ENCODE data around the gene SDK1. TPM values are rescaled to one million over a fixed set of nuclear protein-coding genes. Genes with fewer than 3 reads are reported as not detected.

SDK1 gene
- total and polyA plus RNA-seq, 2 of the 8 experiments (the other 6 are each of a cell fraction or from before 2014, with no cell fraction given) = 3.3 to 7.2 TPM

DNA sequence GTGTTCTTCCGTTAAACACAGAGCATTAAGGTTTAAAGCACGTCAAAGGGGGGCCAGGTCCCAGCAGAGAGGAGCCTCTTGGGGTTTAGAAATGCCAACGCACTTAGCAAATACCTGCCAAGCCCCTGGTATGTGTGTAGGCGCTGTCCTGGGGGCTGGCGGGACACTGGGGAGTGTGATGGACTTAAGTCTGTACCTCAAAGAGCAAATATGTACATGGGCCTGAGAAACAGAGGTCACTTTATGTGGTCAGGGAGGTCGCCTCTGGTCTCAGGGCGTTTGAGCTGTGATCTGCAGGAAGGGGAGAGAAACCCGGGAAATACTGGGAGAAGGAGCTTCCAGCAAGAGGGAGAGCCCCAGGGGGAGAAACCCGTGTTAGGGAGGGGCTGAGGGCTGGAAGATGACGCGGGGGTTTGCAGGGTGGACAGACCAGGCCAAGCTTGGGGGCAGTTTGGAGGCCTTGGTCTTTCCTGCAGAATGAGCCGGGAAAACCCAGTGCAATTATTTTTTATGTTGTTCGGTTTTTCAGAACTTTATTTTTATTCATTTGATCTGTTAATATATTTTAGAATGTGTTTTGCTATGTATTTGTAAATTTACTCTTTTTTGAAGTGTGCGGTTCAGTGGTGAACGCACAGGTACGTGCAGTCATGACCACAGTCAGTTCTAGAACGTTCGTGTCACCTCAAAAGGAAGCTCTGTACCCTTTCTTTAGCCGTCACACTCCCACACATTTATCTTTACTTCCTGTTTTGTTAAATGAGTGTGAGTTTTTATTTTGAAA is 939.7 kb downstream of the SDK1 start:
- H2AK5ac ChIP-seq (ENCODE audit: low read depth, low read length) = no peak overlapping the region
- no peak overlapping the region; the same call in 1 of the 2 replicates for H2BK15ac ChIP-seq (ENCODE audit: low read length)
- no peaks in the 10 kb centered on the region for H4K20me1 ChIP-seq (replicated peaks in 1 of 2; ENCODE audit: control insufficient read depth in 1 of 2, insufficient read depth in 2 of 2, low read length in 2 of 2)
- ChIA-PET CTCF (ENCODE audit: partially characterized antibody) (interaction anchor here (1.1 to 3.7 kb wide), 7 partner anchors 14 to 288 kb away, joined by 3 to 26 read pairs (median 4); no protein-coding TSS in a partner anchor), POLR2A (ENCODE audit: partially characterized antibody) (interaction anchor here (1.0 kb wide), 1 partner anchor 14 kb away, joined by 3 read pairs; no protein-coding TSS in a partner anchor)
- peaks cover 3% of the 10 kb centered on the region; the same call in 1 of the 2 replicates for H3K23me2 ChIP-seq (ENCODE audit: low read depth, low read length)
- no peak overlapping the region; the same call in 1 of the 2 replicates for H3K18ac ChIP-seq (ENCODE audit: extremely low read depth, low read length)
- no peak overlapping the region for H2BK20ac ChIP-seq (ENCODE audit: low read length)
- no peak for DNase-seq (ENCODE audit: low read depth in 1 of 2, low spot score in 2 of 2)
- no peak for FAIRE-seq
- 74% methylated on average over 19 of the region's 19 CpGs; no CpG with 5 or more reads in 1 of the 2 experiments for WGBS, 2 experiments (ENCODE audit: extremely low coverage in 1 of 2, insufficient coverage in 1 of 2, insufficient read length in 1 of 2, insufficient replicate concordance in 2 of 2, low coverage in 1 of 2, low lambda C conversion rate in 2 of 2, missing lambda C conversion rate in 1 of 2)
- H2AFZ ChIP-seq (ENCODE audit: low read length) = no peak overlapping the region
- no peak overlapping the region for H4K5ac ChIP-seq (ENCODE audit: insufficient read length, low read depth, low read length)
- H2BK5ac ChIP-seq (ENCODE audit: low read depth, low read length) = no peak overlapping the region
- H3K27ac ChIP-seq (ENCODE audit: low read depth, low read length) = no peak overlapping the region
- no peaks in the 10 kb centered on the region; a peak in 1 of 4 replicates for H3K9me3 ChIP-seq (ENCODE audit: insufficient read depth in 2 of 2, low read depth in 1 of 2, low read length in 1 of 2)
- H2BK12ac ChIP-seq (ENCODE audit: low read depth, low read length) = no peak overlapping the region; the same call in 1 of the 2 replicates
- H3K27me3 ChIP-seq (replicated peaks in 1 of 4; ENCODE audit: control insufficient read depth in 3 of 4, extremely low read depth in 1 of 4, insufficient read depth in 3 of 4, low read length in 3 of 4) = no peaks in the 10 kb centered on the region
- no peak overlapping the region for H3K14ac ChIP-seq (ENCODE audit: insufficient read length)
- no peak overlapping the region for H4K8ac ChIP-seq (ENCODE audit: extremely low read depth, insufficient read depth, low read length)
- H3K79me1 ChIP-seq (ENCODE audit: low read depth, low read length) = no peaks in the 10 kb centered on the region
- H4K91ac ChIP-seq (replicated peaks; ENCODE audit: insufficient read length, low read length) = no peak overlapping the region
- no peak overlapping the region for H2BK120ac ChIP-seq (replicated peaks; ENCODE audit: low read depth, low read length)
- no peak overlapping the region for H3K23ac ChIP-seq (ENCODE audit: insufficient read length)
- no peak overlapping the region for H3K9ac ChIP-seq (replicated peaks in 1 of 4; ENCODE audit: extremely low read depth in 1 of 4, low read depth in 3 of 4, low read length in 3 of 4)
- 0 out of 8 replicates have a peak overlapping the region, but pooled peaks of 1 of the 4 experiments have one; percentile 7 for H3K4me3 ChIP-seq (ENCODE audit: extremely low read depth in 1 of 4, insufficient read depth in 2 of 4, low read depth in 3 of 4, low read length in 4 of 4)
- TF ChIP-seq, protein P1, sequence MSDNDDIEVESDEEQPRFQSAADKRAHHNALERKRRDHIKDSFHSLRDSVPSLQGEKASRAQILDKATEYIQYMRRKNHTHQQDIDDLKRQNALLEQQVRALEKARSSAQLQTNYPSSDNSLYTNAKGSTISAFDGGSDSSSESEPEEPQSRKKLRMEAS (IDR thresholded peaks at IDR 0.05) = no peak
- 0 out of 2 replicates have a peak, but pooled peaks have one; percentile 3 for TF ChIP-seq TEAD4 (IDR thresholded peaks at IDR 0.05; ENCODE audit: low read depth, low read length)
- no peak for TF ChIP-seq SRF (IDR thresholded peaks at IDR 0.05; ENCODE audit: low read depth, low read length)
- TF ChIP-seq SP1 (IDR thresholded peaks at IDR 0.05; ENCODE audit: low read depth, low read length) = no peak
- TF ChIP-seq CBX5 (IDR thresholded peaks at IDR 0.05; ENCODE audit: low read depth, low read length) = no peak
- H3K79me2 ChIP-seq (ENCODE audit: control insufficient read depth in 1 of 2, insufficient read depth in 2 of 2, low read length in 2 of 2) = no peaks in the 10 kb centered on the region
- no peaks in the 10 kb centered on the region for H3K36me3 ChIP-seq (ENCODE audit: control insufficient read depth in 2 of 4, insufficient read depth in 4 of 4, low read length in 3 of 4)
- H3K4me2 ChIP-seq (ENCODE audit: insufficient read depth in 1 of 2, low read depth in 2 of 2, low read length in 2 of 2) = peak overlapping the region; percentile 25 to 48; a peak in 3 of 4 replicates
- no peak overlapping the region for H3K56ac ChIP-seq (replicated peaks; ENCODE audit: insufficient read length, low read depth, low read length)
- H3K4me1 ChIP-seq (replicated peaks in 1 of 4; ENCODE audit: control insufficient read depth in 3 of 4, insufficient read depth in 4 of 4, low read length in 3 of 4) = peaks cover 4 to 15% (median 13%) of the 10 kb centered on the region in 4 experiments
- no peak overlapping the region for H3K4ac ChIP-seq (replicated peaks; ENCODE audit: insufficient read length, low read depth, low read length)
